ENCODE data around the gene USE1.

GRCh38 chr19:17266589-17266974 lies 51.4 kb downstream of the USE1 start:
- no peak for TF ChIP-seq EZH2 (IDR thresholded peaks at IDR 0.05; ENCODE audit: insufficient read depth, low read length)
- TF ChIP-seq, protein P1, sequence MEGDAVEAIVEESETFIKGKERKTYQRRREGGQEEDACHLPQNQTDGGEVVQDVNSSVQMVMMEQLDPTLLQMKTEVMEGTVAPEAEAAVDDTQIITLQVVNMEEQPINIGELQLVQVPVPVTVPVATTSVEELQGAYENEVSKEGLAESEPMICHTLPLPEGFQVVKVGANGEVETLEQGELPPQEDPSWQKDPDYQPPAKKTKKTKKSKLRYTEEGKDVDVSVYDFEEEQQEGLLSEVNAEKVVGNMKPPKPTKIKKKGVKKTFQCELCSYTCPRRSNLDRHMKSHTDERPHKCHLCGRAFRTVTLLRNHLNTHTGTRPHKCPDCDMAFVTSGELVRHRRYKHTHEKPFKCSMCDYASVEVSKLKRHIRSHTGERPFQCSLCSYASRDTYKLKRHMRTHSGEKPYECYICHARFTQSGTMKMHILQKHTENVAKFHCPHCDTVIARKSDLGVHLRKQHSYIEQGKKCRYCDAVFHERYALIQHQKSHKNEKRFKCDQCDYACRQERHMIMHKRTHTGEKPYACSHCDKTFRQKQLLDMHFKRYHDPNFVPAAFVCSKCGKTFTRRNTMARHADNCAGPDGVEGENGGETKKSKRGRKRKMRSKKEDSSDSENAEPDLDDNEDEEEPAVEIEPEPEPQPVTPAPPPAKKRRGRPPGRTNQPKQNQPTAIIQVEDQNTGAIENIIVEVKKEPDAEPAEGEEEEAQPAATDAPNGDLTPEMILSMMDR (IDR thresholded peaks at IDR 0.05; ENCODE audit: insufficient read depth, low read depth, low read length): no peak
